Psoas muscle (tissue), 8 donors: ENCODE measurements around the gene ACVR1B. TPM values are rescaled to one million over a fixed set of nuclear protein-coding genes. Genes with fewer than 3 reads are reported as not detected.

Experiments used
- ATAC-seq, 4 donors: fragments of 200-7000 bp; cut with Tn5 transposase; one replicate each; pipeline ENCODE4 v1.9.1; 2020; ENCODE audit warnings: moderate library complexity in 3 of 4, mild to moderate bottlenecking in 2 of 4
- DNase-seq, 2 donors: peaks; one replicate each; pipeline ENCODE4 v3.0.0-alpha.2; 2020
- H3K27ac ChIP-seq: fragments of 200-600 bp; one replicate; pipeline ENCODE4 v1.8.0; 2022
- H3K27me3 ChIP-seq, 3 donors: fragments of 200-600 bp in 1 of 3; one replicate each; pipeline versions ENCODE4 v1.6.1 to v1.8.0; 2013 to 2022; ENCODE audit warnings: low read length in 2 of 3, mild to moderate bottlenecking in 2 of 3, moderate library complexity in 1 of 3; ENCODE audit not compliant: insufficient read depth in 3 of 3
- H3K36me3 ChIP-seq, 2 donors: fragments of 200-600 bp in 1 of 2; one replicate each; pipeline versions ENCODE4 v1.6.1 to v1.8.0; 2013 to 2022; ENCODE audit warnings: low read depth in 1 of 2, mild to moderate bottlenecking in 1 of 2, moderate library complexity in 1 of 2; ENCODE audit not compliant: insufficient read depth in 1 of 2
- H3K4me1 ChIP-seq: fragments of 200-600 bp; one replicate; pipeline ENCODE4 v1.8.0; 2022
- H3K4me3 ChIP-seq: fragments of 200-600 bp; one replicate; pipeline ENCODE4 v1.8.0; 2022; ENCODE audit warnings: mild to moderate bottlenecking
- H3K9me3 ChIP-seq: fragments of 200-600 bp; one replicate; pipeline ENCODE4 v1.8.0; 2022
- WGBS, 3 donors: extraction: QIAGEN DNeasy Blood & Tissue Kit; methylation state at CpG; one replicate each; pipeline versions ENCODE4 v1.1.6 to v1.1.7; 2013; 5-methylcytosine and 5-hydroxymethylcytosine counted together
- intact Hi-C, 2 donors: fragments of 100-400 bp; cut with DNase I; formaldehyde crosslinking; loops; one replicate each; pipeline versions ENCODE4 v1.11.0 to v1.14.2; 2022
- polyA plus RNA-seq, 3 donors: library from polyadenylated mRNA; stranded (reverse); fragments of 200-250 nt; gene quantifications; one replicate each; pipeline ENCODE4 v1.2.3, GENCODE V29; 2013
- total RNA-seq, 4 donors: library from RNA; stranded (reverse); fragmentation: NEBNext Ultra II Directional in 2 of 4; extraction: Animal tissue kit (Norgen Biotek cat#: 25700) in 2 of 4; gene quantifications; one replicate each; pipeline versions ENCODE4 v1.2.1 to v1.2.4, GENCODE V29; 2021 to 2023
- TF ChIP-seq, protein P1 (sequence below): fragments of 200-600 bp; IDR thresholded peaks from one replicate; pipeline ENCODE4 v1.8.0; 2022; ENCODE audit warnings: antibody characterized with exemption
- donor health status: healthy with polysubstance abuse.
- donor health status: DM: no; HTN: no; CAD: no; lungs with moderate emphysema.
- donor health status: Bipolar disorder and iron deficiency.
- donor health status: healthy.
- donor health status: DM: yes; HTN: yes; CAD: no.
- donor health status: DM: no; HTN: no; CAD: no.
- donor health status: DM: no; HTN: no; CAD: no.
- donor health status: DM: yes; HTN: yes; CAD: no.

ACVR1B gene
- total and polyA plus RNA-seq, 7 donors = 5.8 to 16.6 (median 12.7) TPM

GRCh38 chr12:52037248-52037861 lies 85.9 kb downstream of the ACVR1B start:
- Histone ChIP-seq H3K27ac (peak overlapping the region; percentile 93), H3K9me3 (no peaks in the 10 kb centered on the region), H3K36me3 (no peaks in the 10 kb centered on the region), H3K4me1 (peaks cover 57% of the 10 kb centered on the region), H3K27me3 (no peaks in the 10 kb centered on the region), H3K4me3 (peak overlapping the region; percentile 76)
- TF ChIP-seq, protein P1, sequence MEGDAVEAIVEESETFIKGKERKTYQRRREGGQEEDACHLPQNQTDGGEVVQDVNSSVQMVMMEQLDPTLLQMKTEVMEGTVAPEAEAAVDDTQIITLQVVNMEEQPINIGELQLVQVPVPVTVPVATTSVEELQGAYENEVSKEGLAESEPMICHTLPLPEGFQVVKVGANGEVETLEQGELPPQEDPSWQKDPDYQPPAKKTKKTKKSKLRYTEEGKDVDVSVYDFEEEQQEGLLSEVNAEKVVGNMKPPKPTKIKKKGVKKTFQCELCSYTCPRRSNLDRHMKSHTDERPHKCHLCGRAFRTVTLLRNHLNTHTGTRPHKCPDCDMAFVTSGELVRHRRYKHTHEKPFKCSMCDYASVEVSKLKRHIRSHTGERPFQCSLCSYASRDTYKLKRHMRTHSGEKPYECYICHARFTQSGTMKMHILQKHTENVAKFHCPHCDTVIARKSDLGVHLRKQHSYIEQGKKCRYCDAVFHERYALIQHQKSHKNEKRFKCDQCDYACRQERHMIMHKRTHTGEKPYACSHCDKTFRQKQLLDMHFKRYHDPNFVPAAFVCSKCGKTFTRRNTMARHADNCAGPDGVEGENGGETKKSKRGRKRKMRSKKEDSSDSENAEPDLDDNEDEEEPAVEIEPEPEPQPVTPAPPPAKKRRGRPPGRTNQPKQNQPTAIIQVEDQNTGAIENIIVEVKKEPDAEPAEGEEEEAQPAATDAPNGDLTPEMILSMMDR = no peak
- WGBS, 3 donors = 1% methylated on average over 25 to 59 of the region's 59 CpGs
- intact Hi-C loops = no loop called here
- ATAC-seq (no peak), DNase-seq (peak; percentile 82 to 84)

DNA sequence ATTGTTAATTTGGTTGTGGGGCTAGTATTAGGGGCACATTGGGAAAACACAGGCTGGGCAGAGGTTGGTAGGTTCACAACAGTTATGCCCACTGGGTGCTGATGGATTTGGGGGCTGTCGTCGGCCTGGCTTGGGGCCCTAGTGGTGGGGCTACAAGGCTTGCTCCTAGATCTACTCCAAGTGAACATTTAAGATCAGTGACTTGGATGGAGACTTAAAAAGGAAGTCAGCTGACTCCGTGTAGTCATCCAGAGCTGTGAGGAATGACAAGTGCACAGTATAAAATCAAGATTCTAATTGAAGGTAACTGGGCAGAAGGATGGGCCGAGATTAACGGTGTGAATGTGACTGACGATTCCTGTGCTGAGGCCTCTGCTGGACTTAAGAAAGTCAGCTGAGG lies 86.9 kb downstream of the ACVR1B start:
- no peak for DNase-seq
- no peaks in the 10 kb centered on the region for H3K27me3 ChIP-seq
- H3K4me1 ChIP-seq = peaks cover 58% of the 10 kb centered on the region
- TF ChIP-seq, protein P1 = no peak
- peak overlapping the region; percentile 93 for H3K27ac ChIP-seq
- ATAC-seq = no peak
- H3K4me3 ChIP-seq = peak overlapping the region; percentile 76
- H3K9me3 ChIP-seq = no peaks in the 10 kb centered on the region
- 43 to 68% (median 49%) methylated on average over 6 of the region's 6 CpGs for WGBS, 3 donors
- intact Hi-C loops = no loop called here
- no peaks in the 10 kb centered on the region for H3K36me3 ChIP-seq

GRCh38 chr12:52041035-52041434 lies 89.5 kb downstream of the ACVR1B start:
- Histone ChIP-seq H3K36me3 (no peaks in the 10 kb centered on the region), H3K27ac (peak overlapping the region; percentile 93), H3K4me3 (no peak overlapping the region), H3K4me1 (peaks cover 54% of the 10 kb centered on the region), H3K9me3 (no peaks in the 10 kb centered on the region), H3K27me3 (no peaks in the 10 kb centered on the region)
- intact Hi-C loops = no loop called here
- TF ChIP-seq, protein P1 = no peak
- no peak for DNase-seq
- ATAC-seq = no peak
- WGBS, 3 donors = 84 to 91% (median 85%) methylated on average over 3 of the region's 3 CpGs

DNA sequence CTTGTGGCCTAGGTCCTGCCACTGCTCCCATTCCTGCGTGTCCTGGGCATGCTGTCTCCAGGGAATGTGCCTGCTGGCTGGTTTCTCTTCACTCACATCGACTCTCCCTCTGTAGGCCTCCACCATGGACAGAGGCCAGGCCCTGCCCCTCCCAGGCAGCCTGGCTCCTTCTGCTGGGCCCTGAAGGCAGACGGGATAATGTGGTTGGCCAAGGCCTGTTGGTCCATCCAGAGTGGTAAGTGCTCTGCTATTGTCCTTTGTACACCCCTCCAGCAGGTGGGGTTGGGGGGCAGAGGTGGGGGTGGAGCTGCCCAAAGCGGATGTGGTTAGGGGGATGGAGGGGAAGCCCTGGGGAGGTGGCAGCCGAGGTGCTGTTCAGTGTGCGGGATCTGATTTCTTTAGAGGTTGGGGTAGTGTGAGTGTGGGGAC lies 90.2 kb downstream of the ACVR1B start:
- TF ChIP-seq, protein P1 = no peak
- Histone ChIP-seq H3K4me3 (no peak overlapping the region), H3K27me3 (no peaks in the 10 kb centered on the region), H3K27ac (peak overlapping the region; percentile 93), H3K4me1 (peaks cover 54% of the 10 kb centered on the region), H3K36me3 (no peaks in the 10 kb centered on the region), H3K9me3 (no peaks in the 10 kb centered on the region)
- intact Hi-C loops = no loop called here
- ATAC-seq (peak in 1 of 4 donors; percentile 3), DNase-seq (no peak)
- WGBS, 3 donors = 45 to 61% (median 45%) methylated on average over 6 of the region's 6 CpGs
